Measurements from ENCODE around the gene TRAPPC12.

Gene TRAPPC12

DNA sequence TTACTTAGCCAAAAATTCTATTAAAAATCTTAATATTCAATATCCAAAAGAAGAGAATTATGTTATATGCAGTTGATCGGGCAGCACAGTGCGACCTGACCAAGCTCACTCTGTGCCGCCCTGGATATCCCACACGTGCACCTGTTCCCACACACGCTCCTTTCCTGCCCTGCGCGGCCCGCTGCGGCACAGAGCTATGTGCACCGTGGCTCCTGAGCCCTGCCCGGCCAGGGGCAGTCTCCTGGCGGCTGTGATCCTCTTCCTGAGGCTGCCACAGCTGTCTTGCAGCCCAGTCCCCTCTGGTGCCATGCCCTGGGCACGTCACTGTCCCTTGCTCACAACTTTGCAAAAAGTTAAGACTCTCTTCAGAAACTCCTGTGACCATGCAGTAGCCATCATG is 29.3 kb downstream of the TRAPPC12 start:
- DNase-seq (ENCODE audit: low spot score), result no peak

DNA sequence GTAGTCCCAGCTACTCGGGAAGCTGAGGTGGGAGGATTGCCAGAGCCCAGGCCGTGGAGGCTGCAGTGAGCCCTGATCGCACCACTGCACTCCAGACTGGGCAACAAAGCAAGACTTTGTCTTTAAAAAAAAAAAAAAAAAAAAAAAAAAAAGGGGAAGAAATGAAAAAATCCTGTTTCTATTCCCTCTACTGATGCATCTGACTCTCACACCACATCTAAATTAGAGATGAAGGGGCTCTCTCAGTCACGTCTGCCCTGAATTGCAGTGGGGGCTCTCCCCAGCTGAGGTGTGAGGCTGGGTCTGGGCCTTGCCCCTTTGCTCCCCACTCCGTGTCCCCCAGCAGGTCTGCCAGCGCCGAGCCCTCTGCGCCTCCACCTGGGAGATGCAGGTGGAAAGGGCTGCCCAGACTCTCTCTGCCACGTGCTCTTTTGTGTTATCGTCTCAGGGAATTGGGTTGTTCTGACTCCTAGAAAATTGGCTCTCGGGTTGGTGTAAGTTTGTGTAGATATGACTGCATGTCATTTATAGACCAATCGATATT is 30.2 kb downstream of the TRAPPC12 start:
- no peak for DNase-seq (ENCODE audit: low spot score)

DNA sequence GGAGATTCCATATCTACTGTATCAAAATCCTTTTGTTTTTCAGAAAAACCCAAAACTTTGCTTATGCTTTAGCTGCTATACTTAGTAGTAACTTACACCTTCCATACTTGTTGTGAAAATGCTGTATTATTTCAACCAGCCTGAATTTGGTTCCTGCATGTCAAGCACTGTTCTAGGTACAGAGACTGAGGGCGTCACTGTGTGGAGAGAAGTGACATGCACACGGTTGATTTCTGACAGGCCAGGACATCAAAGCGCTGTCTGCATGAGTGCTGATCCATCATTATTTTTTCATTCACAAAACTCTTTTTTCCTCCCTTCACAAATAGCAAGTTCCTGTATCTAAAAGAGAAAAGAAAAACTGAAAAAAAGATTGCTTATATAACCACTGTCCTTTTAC is 31.6 kb downstream of the TRAPPC12 start:
- DNase-seq (ENCODE audit: low spot score), result no peak

DNA sequence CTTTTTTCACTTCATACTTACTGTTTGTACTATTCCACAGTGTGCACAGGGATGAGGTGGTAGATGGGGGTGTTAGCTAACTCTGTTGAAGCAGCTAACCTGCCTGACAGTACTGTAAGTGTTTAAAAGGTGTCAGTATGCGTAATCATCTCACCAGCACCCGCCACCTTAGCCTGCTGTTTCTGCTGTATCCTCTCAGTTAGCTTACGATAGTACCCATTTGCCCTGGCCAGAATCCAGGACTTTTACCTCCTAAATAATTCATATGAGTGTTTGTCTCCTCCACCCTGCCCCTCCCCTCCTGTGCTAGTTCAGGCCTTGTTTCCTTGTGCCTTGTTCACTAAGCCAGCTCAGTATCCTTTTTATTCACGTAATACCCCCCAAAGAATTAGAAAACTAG is 34.2 kb downstream of the TRAPPC12 start:
- no peak for DNase-seq (ENCODE audit: low spot score)

DNA sequence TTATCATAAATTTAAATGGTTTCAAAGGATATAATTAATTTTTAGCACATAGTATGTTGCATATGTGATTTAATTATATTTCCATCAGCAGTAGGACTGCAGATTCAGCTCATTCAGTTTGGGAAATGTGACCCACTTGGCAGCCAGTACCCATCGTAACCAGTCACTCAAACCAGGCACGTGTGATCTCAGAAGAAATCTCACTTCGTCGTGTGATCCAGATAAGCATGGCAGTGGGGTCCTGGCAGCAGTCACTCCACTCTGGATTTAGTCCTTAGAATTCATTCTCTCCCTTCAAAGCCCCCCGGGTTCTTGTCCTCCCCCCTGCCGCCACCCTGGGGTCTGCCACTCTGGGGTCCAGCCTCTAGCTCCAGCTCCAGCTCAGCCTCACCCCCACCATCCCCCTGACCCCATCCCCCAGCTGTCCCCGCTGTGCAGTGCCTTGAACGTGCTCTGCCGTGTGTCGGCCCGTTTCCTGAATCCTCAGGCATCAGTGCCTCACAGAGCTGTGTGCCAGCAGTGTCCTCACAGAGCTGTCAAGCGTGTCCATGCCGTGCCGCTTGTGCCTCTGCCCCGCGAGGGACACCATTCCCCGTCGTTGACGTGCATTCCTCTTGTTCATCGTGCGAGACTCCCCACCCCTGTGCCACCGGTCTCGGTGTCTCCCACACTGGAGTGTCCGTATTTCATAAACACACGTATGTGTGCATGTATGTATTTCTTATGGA is 34.8 kb downstream of the TRAPPC12 start:
- DNase-seq (ENCODE audit: low spot score), result no peak

DNA sequence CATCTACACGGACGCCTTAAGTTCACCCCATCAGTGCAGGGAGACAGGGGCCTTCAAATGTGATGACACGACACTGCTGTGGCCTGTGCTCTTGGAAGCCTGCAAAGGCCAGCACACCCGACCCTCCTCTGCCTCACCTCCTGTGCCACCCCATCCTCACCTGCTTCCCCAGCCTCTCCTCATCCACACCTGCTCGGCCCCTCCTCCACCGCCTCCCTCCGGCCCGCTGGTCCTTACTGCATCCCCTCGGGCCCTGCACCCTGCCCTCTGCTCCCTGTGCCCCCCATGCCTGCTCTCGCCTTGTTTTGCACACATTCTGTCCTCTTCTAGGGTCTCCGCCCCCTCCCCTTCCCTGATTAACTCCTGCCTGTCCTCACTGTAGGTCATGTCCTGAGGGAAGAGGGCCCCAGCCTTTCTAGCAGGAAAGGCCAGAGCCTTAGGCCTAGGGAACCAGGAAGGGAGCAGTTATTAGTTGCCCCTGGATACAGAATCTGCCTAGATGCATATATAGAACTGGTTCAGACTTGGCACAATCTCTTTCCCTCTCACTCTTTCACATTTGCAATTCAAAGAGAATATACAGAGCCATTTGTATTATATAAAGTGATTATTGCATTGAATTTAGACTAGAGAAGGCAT is 39.4 kb downstream of the TRAPPC12 start:
- DNase-seq (ENCODE audit: low spot score), result no peak

DNA sequence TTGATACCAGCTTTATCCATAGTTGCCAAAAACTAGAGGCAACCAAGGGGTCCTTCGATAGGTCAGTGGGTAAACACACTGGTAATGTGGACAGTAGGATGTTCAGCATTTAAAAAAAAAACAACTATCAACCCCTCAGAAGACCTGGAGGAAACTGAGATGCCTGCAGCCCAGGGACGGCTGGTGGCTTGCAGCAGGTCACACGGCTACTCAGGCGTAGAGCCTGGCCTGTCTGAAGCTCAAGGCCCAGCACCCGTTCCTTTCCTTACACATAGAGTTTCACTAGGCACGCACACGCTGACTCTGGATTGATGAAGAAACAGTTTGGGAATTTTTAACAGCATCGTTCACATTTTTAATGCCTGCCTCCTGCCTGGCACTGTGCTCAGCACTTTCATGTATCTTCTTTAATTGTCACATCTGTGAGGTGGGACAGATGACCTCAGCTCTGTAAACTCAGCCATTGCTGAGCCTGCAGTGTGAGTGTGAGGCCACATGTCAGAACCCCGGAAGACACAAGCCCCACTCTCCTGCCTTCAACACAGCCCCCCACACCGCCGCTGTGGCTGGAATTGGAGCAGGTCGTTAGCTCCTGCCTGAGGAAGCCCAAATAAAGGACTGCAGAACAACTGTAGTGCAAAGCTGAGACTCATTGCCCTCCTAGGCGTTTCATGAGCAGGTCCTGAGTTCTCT is 40.7 kb downstream of the TRAPPC12 start:
- DNase-seq (ENCODE audit: low spot score), result no peak

DNA sequence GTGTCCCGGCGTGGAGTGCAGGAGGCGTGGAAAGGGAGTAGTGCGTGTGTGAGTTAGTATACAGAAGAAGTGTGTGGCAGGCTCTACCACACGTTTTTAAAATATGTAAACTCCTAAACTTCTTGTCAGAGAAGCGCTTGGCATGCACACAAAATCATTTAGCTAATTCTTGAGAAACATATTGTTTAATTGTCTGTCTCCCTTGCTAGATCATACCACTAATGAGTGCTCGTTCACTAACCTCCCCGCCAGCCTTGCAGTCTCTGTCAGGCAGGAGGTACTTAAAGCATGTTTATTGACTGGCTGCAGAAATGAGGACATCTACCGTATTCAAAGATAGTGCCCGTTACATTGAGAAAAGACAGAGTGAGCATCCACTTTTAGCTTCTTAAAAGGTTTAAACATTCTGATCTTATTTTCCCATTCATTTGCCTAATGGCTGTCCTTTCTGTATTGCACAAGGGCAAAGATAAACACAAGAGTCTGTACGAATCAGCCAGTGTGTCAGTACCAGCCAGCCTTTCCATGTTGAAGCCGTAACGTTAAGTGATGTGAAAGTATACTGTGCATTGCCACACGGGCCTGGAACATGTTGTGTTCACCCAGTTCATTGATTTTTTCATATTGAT is 41.4 kb downstream of the TRAPPC12 start:
- DNase-seq (ENCODE audit: low spot score), result no peak

DNA sequence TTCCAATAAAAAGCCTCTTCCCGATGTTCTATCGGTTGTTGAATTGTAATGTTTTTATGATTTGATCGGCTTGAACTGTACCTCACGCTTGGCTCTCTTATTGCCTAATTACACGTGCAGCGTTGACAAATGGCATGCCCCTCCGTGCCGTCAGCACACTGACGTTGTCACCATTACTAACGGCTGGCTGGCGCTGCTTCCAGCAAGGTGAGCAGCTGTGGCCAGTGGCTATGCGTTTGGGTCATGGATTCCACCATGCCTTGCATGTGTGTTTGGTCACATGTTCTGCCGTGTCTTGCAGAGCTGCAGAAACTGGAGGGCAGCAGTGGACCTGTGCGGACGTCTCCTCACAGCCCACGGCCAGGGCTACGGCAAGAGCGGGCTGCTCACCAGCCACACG is 42.1 kb downstream of the TRAPPC12 start:
- no peak for DNase-seq (ENCODE audit: low spot score)

DNA sequence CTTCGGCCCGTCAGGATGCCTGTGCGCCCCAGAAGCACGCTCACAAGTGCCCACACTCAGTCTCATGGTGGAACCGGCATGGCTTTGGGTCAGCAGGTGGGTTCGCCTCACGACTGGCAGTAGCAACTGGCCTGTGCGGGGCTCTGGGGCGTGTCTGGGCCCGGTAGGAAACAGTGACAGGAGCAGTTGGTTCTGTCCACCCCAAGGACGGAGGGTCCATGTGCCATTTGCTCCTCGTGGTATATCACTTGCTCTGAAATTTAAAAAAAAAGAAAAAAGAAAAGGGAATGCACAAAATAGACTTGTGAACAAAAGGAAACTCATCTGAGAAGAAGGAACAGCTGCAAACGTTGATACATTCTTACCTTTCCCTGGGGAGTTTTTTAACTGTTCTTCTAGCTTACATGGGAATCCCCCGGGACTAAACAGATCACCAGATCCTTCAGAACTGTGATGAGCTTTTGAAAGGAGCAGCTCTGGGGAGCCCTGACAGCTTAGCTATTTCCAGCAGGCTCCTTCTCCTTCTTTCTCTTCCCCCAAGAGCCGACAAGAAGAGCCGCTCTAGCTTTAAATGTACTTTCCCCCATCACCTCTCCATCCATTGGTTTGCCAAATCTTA is 42.8 kb downstream of the TRAPPC12 start:
- no peak for DNase-seq (ENCODE audit: low spot score)

DNA sequence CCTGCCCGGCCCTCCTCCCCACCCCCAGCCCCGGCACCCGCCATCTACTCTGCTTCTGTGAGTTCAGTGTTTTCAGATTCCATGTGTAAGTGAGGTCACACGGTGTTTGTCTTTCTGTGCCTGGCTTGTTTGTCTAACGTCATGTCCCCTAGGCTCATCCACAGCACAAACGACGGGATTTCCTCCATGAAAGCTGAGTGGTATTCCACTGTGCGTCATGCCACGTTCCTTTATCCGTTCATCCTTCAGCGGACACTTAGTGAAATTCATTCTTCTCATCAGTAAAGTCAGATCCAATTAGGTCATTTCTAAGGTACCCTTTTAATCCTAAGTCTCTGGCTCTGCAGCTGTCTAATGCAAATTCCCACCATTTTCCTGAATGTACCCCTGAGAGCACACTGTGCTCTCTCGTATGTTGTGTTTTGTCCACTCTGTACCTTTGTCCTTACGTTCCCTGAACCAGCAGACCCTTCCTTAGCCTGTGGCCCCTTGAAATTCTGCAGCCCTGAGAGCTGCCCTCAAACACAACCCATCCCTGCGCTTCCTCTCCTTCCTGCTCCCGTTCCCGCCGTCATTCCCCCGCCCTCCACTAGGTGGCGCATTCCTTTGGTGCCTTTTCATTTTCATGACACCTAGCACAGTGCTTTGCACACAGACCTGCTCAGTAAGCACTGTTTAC is 44.1 kb downstream of the TRAPPC12 start:
- DNase-seq (ENCODE audit: low spot score), result no peak

DNA sequence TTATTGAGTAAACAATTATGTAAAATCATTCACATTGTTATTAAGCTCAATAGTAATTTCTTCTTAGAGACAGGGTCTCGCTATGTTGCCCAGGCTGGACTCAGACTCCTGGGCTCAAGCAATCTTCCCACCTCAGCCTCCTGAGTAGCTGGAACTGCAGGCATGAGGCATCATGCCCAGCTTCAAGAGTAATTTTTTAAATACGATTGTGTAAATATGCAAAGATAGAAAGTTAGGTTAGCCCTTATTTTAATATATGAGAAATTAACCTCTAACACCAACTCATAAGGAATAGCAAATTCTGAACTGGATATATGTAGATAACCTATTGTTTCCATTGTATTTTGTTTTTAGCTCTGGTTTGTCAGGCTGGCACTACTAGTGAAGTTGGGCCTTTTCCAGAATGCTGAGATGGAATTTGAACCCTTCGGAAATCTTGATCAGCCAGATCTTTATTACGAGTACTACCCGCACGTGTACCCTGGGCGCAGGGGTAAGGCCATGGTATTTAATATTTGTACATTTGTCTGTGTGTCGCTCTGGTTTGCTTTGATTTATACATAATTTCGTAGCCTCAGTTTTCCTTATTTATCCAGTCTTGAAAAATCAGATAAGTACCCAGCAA is 44.8 kb downstream of the TRAPPC12 start:
- DNase-seq (ENCODE audit: low spot score), result no peak

DNA sequence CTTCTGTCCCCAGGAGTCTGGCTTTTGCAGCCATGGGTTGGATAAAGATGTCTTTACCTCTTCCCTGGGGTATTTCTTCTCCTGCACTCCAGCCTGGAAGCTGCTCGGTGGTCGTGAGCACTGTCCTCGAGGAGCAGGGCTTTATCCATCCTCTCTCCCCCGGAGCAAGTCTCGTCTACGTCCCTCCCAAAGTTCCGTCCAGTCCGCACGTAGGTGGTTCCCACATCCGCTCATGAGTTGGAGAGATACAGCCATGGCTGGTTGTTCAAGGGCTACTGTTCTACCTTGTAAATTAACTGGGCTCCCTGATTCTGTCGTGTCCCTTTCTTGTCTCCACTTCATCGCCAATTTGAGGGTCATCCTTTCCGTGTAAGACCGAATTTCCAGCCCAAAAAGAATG is 47.1 kb downstream of the TRAPPC12 start:
- DNase-seq (ENCODE audit: low spot score), result no peak

DNA sequence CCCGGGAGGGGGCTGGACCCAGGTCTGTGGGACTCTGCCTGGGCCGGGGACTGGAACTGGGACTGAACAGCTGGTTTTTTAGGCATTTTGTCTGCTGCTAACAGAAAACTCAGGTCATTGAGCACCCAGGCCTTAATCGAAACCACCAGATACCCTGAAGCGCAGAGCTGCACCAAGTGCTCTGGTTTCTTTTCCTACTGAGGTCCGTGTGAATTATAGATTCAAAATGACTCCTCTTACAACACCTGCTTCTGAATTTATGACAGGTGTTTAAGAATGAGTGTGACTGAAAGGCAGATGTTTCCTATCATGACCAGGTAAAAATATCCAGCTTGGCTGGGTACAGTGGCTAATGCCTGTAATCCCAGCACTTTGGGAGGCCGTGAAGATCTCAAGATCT is 47.8 kb downstream of the TRAPPC12 start:
- DNase-seq (ENCODE audit: low spot score), result no peak

DNA sequence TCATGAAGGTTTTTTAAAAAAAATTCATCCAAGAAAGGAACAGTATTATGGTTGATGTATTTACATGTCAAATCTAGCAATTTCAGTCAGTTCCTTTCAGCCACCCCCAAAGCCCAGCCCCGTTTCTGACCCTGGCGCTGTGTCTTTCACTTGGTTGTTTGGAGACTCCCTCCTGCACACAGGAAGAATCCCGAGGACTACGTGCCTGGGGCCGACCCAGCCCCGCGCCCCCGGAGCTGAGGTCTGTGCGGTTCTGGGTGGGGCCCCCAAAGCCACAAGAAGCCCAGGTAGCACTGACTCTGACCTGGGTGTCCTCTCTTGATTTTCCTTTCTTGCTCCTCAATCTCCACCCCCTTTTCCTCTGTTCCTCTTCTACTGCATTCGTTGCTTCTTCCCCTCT is 49.1 kb downstream of the TRAPPC12 start:
- DNase-seq (ENCODE audit: low spot score), result no peak

DNA sequence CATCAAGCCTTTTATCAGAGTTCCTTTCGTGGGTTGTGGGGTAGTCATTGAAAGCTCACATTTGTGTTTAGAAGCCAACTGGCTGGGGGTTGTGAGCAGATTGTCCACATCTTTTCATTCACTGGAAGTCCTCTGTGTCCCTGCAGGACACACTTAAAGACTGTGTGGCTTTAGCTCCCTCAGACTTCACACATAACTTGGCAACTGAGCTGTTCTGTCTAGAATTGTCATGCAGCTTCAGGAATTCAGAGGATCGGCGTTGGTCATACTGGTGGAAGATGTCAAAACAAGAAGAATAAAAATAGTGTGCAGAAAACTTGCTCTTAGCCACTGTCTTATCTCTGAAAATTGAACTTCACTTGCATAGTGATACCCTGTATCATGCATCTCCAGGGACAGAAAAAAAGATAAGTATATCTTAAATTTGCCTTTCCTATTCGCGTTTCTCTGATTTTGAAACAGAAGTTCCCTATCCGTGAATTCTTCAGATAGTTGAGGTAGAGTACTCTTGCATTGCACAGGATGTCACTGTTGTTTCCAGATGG is 49.6 kb downstream of the TRAPPC12 start:
- no peak for DNase-seq (ENCODE audit: low spot score)

DNA sequence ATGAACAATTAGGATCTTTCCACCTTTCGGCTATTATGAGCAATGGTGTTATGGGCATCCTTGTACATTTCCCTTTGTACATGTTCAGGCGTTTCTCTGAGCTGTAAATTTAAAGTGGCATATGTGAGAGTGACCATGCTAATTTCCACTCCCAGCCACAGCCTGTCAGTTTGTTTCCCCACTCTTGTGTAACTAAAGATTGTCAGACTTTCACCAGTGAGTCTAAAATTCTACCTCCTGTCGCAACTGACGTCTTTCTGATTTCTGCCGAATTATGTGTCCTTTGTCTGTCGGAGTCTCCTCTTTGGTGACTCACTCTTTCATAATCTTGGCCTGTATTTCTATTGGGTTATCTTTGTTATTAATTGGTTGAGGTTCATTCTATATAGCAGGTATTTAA is 50.7 kb downstream of the TRAPPC12 start:
- DNase-seq (ENCODE audit: low spot score), result no peak

DNA sequence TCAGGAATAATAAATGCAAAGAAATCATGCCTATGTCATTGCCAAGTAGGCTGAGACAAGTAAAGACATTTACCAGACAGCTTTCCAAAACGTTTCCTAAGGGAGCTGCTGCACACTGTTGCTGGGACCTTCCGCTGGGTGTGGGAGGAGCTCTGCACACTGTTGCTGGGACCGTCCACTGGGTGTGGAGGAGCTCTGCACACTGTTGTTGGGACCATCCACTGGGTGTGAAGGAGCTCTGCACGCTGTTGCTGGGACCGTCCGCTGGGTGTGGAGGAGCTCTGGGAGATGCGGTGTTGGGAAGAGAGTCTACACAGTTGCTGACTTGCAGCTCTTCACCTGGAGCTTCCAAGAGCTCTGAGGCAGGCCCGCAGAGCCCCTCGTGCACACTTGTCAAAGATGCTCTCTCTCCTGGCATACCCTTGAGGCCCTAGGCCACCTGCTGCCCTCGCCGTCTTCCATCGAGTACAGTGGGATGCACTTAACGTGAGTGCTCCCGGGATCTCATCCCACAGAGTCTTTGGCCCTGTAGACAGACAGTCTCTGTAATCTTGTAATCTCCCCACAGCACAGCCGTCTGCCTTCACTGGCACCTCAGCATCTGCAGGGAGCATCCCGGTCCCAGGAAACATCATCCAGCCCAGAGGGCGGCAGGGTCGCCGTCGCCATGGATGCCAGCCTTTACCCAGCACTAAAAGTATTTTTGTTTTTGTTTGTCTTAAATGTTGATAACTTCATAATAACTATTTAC is 51.4 kb downstream of the TRAPPC12 start:
- no peak for DNase-seq (ENCODE audit: low spot score)

DNA sequence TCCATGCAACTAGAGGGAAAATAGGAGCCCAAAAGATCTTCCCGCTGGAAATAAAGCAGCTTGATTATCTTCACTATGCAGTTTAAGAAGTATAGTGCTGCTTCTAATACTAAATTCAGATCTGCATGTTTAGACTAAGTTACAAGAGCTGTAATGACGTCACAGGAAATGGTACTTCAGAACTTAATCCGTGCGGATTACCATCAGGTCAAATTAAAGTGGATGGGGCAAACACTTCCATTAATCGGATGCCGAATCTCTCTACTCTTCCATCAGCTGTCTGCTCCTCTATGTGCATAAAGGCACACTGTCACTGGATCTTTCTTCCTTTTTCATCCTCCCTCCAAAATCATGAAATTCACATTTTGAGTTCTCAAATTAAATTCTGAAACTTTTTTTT is 52.6 kb downstream of the TRAPPC12 start:
- DNase-seq (ENCODE audit: low spot score), result no peak

DNA sequence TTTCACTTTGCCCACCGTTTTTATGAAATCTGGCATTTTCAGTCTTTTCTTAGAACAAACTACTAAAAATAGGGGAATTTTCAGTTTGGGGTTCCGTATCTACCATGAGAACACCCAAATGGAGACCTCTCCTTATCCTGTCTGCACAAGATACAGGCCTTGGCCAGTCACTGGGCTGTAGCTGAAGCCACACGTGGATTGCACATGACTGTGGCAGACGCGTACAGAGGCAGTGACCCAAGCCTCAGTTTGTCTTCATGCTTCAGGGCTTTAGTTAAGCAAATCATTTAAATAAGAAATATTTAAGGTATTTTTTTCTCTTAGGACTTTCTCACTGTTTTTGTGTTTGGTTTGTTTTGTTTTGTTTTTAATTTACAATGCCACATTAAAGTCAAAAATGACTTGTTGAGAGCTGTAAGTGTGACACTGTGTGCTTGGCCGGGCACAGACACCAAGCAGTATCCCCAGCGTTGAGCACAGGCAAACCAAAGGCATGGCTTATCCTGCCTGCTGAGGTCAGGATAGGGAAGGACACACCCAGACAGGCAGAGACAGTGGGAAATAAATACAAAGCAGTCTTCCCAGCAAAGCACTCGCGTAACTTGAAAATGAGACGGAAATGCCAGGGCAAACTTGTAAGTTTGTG is 53.3 kb downstream of the TRAPPC12 start:
- no peak for DNase-seq (ENCODE audit: low spot score)

Data from globus pallidus (tissue), 1 donor.